ENCODE measurements around the gene PIEZO2. TPM values are rescaled to one million over a fixed set of nuclear protein-coding genes. Genes with fewer than 3 reads are reported as not detected.
"Not testable (repeated sequence)": the region's sequence is repeated elsewhere in the genome, so short reads cannot be mapped to it uniquely, and the experiment has no call there.

Gene PIEZO2
- total RNA-seq, 2 experiments from 2014 or later, result not detected

GRCh38 chr18:10939822-10940221 lies 209.5 kb downstream of the PIEZO2 start:
- DNase-seq, result no peak
- ChIA-PET POLR2A (no interaction called here), CTCF (no interaction called here)
- peaks cover 7% of the 10 kb centered on the region for H3K9me3 Mint-ChIP-seq
- no peak overlapping the region for H3K27ac Mint-ChIP-seq
- H3K4me1 Mint-ChIP-seq, result no peaks in the 10 kb centered on the region
- H3K36me3 Mint-ChIP-seq (ENCODE audit: low read depth), result no peaks in the 10 kb centered on the region
- no peaks in the 10 kb centered on the region for H3K27me3 Mint-ChIP-seq
- no peak overlapping the region for H3K4me3 Mint-ChIP-seq

- Mint-ChIP-seq H3K9me3 (no peaks in the 10 kb centered on the region), H3K4me1 (no peaks in the 10 kb centered on the region)
- POLR2A ChIA-PET, result no interaction called here
Observed at GRCh38 chr18:10937743-10938640, 211.4 kb downstream of the PIEZO2 start.

GRCh38 chr18:10936176-10937053 lies 213.0 kb downstream of the PIEZO2 start:
- no peaks in the 10 kb centered on the region for H3K9me3 Mint-ChIP-seq
- no peak overlapping the region for H3K27ac Mint-ChIP-seq
- H3K27me3 Mint-ChIP-seq, result peaks cover 2% of the 10 kb centered on the region
- ChIA-PET POLR2A (no interaction called here), CTCF (interaction anchor here (0.6 kb wide), 1 partner anchor 468 kb away, joined by 3 read pairs; no protein-coding TSS in a partner anchor)
- H3K4me1 Mint-ChIP-seq, result no peaks in the 10 kb centered on the region
- no peak for DNase-seq
- H3K36me3 Mint-ChIP-seq (ENCODE audit: low read depth), result no peaks in the 10 kb centered on the region
- no peak overlapping the region for H3K4me3 Mint-ChIP-seq

More at GRCh38 chr18:10937743-10938640, 211.4 kb downstream of the PIEZO2 start:
- Mint-ChIP-seq H3K36me3 (ENCODE audit: low read depth) (no peaks in the 10 kb centered on the region), H3K27ac (no peak overlapping the region), H3K4me3 (no peak overlapping the region), H3K27me3 (no peaks in the 10 kb centered on the region)
- CTCF ChIA-PET, result interaction anchor here (0.6 kb wide), 1 partner anchor 394 kb away, joined by 3 read pairs; no protein-coding TSS in a partner anchor
- no peak for DNase-seq

- DNase-seq, result no peak
- H3K27ac Mint-ChIP-seq, result no peak overlapping the region
- H3K4me3 Mint-ChIP-seq, result no peak overlapping the region
- peaks cover 2% of the 10 kb centered on the region for H3K27me3 Mint-ChIP-seq
- CTCF ChIA-PET, result no interaction called here
- no peaks in the 10 kb centered on the region for H3K9me3 Mint-ChIP-seq
- H3K36me3 Mint-ChIP-seq (ENCODE audit: low read depth), result no peaks in the 10 kb centered on the region
- POLR2A ChIA-PET, result no interaction called here
- H3K4me1 Mint-ChIP-seq, result no peaks in the 10 kb centered on the region
Observed at GRCh38 chr18:10935588-10935987, 213.8 kb downstream of the PIEZO2 start.

GRCh38 chr18:10933648-10934047 lies 215.7 kb downstream of the PIEZO2 start:
- H3K27ac Mint-ChIP-seq; DNase-seq; H3K9me3 Mint-ChIP-seq; H3K4me3 Mint-ChIP-seq; CTCF ChIA-PET; POLR2A ChIA-PET; H3K27me3 Mint-ChIP-seq; H3K36me3 Mint-ChIP-seq (ENCODE audit: low read depth); H3K4me1 Mint-ChIP-seq: not testable (repeated sequence)

- Mint-ChIP-seq H3K27ac (no peak overlapping the region), H3K9me3 (no peaks in the 10 kb centered on the region), H3K27me3 (peaks cover 4% of the 10 kb centered on the region), H3K4me1 (no peaks in the 10 kb centered on the region), H3K4me3 (no peak overlapping the region), H3K36me3 (ENCODE audit: low read depth) (no peaks in the 10 kb centered on the region)
- ChIA-PET CTCF (no interaction called here), POLR2A (no interaction called here)
- DNase-seq, result no peak
Observed at GRCh38 chr18:10930076-10930475, 219.3 kb downstream of the PIEZO2 start.

GRCh38 chr18:10928772-10929373 lies 220.5 kb downstream of the PIEZO2 start:
- no peaks in the 10 kb centered on the region for H3K4me1 Mint-ChIP-seq
- DNase-seq, result no peak
- H3K36me3 Mint-ChIP-seq (ENCODE audit: low read depth), result no peaks in the 10 kb centered on the region
- peaks cover 4% of the 10 kb centered on the region for H3K27me3 Mint-ChIP-seq
- H3K27ac Mint-ChIP-seq, result no peak overlapping the region
- no peak overlapping the region for H3K4me3 Mint-ChIP-seq
- CTCF ChIA-PET, result no interaction called here
- POLR2A ChIA-PET, result no interaction called here
- H3K9me3 Mint-ChIP-seq, result no peaks in the 10 kb centered on the region

- Mint-ChIP-seq H3K4me3 (no peak overlapping the region), H3K27ac (no peak overlapping the region), H3K27me3 (peaks cover 4% of the 10 kb centered on the region), H3K4me1 (no peaks in the 10 kb centered on the region), H3K36me3 (ENCODE audit: low read depth) (no peaks in the 10 kb centered on the region), H3K9me3 (no peaks in the 10 kb centered on the region)
- ChIA-PET POLR2A (no interaction called here), CTCF (no interaction called here)
- DNase-seq, result no peak
Observed at GRCh38 chr18:10928011-10928771, 221.2 kb downstream of the PIEZO2 start.

GRCh38 chr18:10927286-10927992 lies 221.9 kb downstream of the PIEZO2 start:
- no peaks in the 10 kb centered on the region for H3K9me3 Mint-ChIP-seq
- CTCF ChIA-PET, result no interaction called here
- H3K4me1 Mint-ChIP-seq, result no peaks in the 10 kb centered on the region
- POLR2A ChIA-PET, result interaction anchor here (0.6 kb wide), 1 partner anchor 125 kb away, joined by 3 read pairs; no protein-coding TSS in a partner anchor
- H3K27ac Mint-ChIP-seq, result no peak overlapping the region
- peaks cover 4% of the 10 kb centered on the region for H3K27me3 Mint-ChIP-seq
- DNase-seq, result no peak
- no peak overlapping the region for H3K4me3 Mint-ChIP-seq
- no peaks in the 10 kb centered on the region for H3K36me3 Mint-ChIP-seq (ENCODE audit: low read depth)

GRCh38 chr18:10926621-10927161 lies 222.7 kb downstream of the PIEZO2 start:
- Mint-ChIP-seq H3K4me1 (no peaks in the 10 kb centered on the region), H3K27me3 (peaks cover 4% of the 10 kb centered on the region), H3K27ac (no peak overlapping the region), H3K9me3 (no peaks in the 10 kb centered on the region), H3K36me3 (ENCODE audit: low read depth) (no peaks in the 10 kb centered on the region), H3K4me3 (no peak overlapping the region)
- ChIA-PET POLR2A (no interaction called here), CTCF (no interaction called here)
- DNase-seq, result no peak

GRCh38 chr18:10924290-10924689 lies 225.1 kb downstream of the PIEZO2 start:
- Mint-ChIP-seq H3K36me3 (ENCODE audit: low read depth) (no peaks in the 10 kb centered on the region), H3K4me3 (no peak overlapping the region), H3K9me3 (no peaks in the 10 kb centered on the region), H3K4me1 (no peaks in the 10 kb centered on the region), H3K27me3 (no peaks in the 10 kb centered on the region), H3K27ac (no peak overlapping the region)
- DNase-seq, result no peak
- CTCF ChIA-PET, result no interaction called here
- POLR2A ChIA-PET, result no interaction called here

GRCh38 chr18:10923551-10924070 lies 225.8 kb downstream of the PIEZO2 start:
- Mint-ChIP-seq H3K9me3 (no peaks in the 10 kb centered on the region), H3K36me3 (ENCODE audit: low read depth) (no peaks in the 10 kb centered on the region), H3K27me3 (no peaks in the 10 kb centered on the region), H3K27ac (no peak overlapping the region), H3K4me1 (no peaks in the 10 kb centered on the region), H3K4me3 (no peak overlapping the region)
- CTCF ChIA-PET, result no interaction called here
- POLR2A ChIA-PET, result no interaction called here
- no peak for DNase-seq
